CD14-positive monocyte (primary cell): ENCODE results near the gene FXYD1. TPM values are rescaled to one million over a fixed set of nuclear protein-coding genes. Genes with fewer than 3 reads are reported as not detected.

ENCODE experiments used
- DNase-seq, 3 donors: peaks; one replicate each; pipeline ENCODE4 v3.0.0-alpha.2; 2011 to 2022
- H2AFZ ChIP-seq: 2 replicates; pipeline ENCODE4 v1.6.0; 2012; ENCODE audit warnings: mild to moderate bottlenecking, low read depth, low read length, inconsistent platforms; ENCODE audit not compliant: insufficient read depth, poor library complexity, severe bottlenecking
- H3K27ac ChIP-seq, 2 donors: 1 replicate in 1 of 2; 2 replicates in 1 of 2; pipeline ENCODE4 v1.5.1; 2012 to 2013; ENCODE audit warnings: low read length in 2 of 2, control low read depth in 1 of 2, inconsistent platforms in 1 of 2, low read depth in 1 of 2, mild to moderate bottlenecking in 1 of 2
- H3K27me3 ChIP-seq, 2 donors: one replicate each; pipeline versions ENCODE4 v1.6.0 to v1.6.1; 2011 to 2013; ENCODE audit warnings: low read length in 2 of 2; ENCODE audit not compliant: control insufficient read depth in 2 of 2, insufficient read depth in 2 of 2
- H3K36me3 ChIP-seq, 2 donors: replicated peaks in 1 of 2; 1 replicate in 1 of 2; 2 replicates in 1 of 2; pipeline versions ENCODE4 v1.5.1 to v1.6.1; 2012 to 2013; ENCODE audit warnings: low read length in 2 of 2, control low read depth in 1 of 2, inconsistent platforms in 1 of 2, mild to moderate bottlenecking in 1 of 2; ENCODE audit not compliant: insufficient read depth in 2 of 2, control insufficient read depth in 1 of 2
- H3K4me1 ChIP-seq, 2 donors: 1 replicate in 1 of 2; 2 replicates in 1 of 2; pipeline versions ENCODE4 v1.5.1 to v1.6.1; 2012 to 2013; ENCODE audit warnings: low read length in 2 of 2, control low read depth in 1 of 2, inconsistent platforms in 1 of 2, mild to moderate bottlenecking in 1 of 2, moderate library complexity in 1 of 2; ENCODE audit not compliant: insufficient read depth in 2 of 2, control insufficient read depth in 1 of 2
- H3K4me2 ChIP-seq: replicated peaks from 2 replicates; pipeline ENCODE3; 2012; ENCODE audit warnings: low read length, moderate library complexity, mild to moderate bottlenecking; ENCODE audit not compliant: poor library complexity, severe bottlenecking; ENCODE audit errors: extremely low read depth
- H3K4me3 ChIP-seq, 3 experiments: fragments of 200-600 bp in 1 of 3; sonication (generic) in 1 of 3; replicated peaks in 1 of 3; 1 replicate in 2 of 3; 2 replicates in 1 of 3; pipeline ENCODE4 v1.5.1; 2011 to 2013; ENCODE audit warnings: low read length in 3 of 3, mild to moderate bottlenecking in 3 of 3, control low read depth in 2 of 3, low read depth in 2 of 3, inconsistent platforms in 1 of 3, moderate library complexity in 1 of 3
- H3K79me2 ChIP-seq: 2 replicates; pipeline ENCODE4 v1.6.0; 2012; ENCODE audit warnings: mild to moderate bottlenecking, control low read depth, inconsistent platforms, low read length, moderate library complexity; ENCODE audit not compliant: insufficient read depth
- H3K9ac ChIP-seq: 2 replicates; pipeline ENCODE4 v1.6.0; 2017; ENCODE audit warnings: low read length, mild to moderate bottlenecking; ENCODE audit not compliant: insufficient read depth, poor library complexity, severe bottlenecking
- H3K9me3 ChIP-seq, 2 donors: replicated peaks in 1 of 2; 1 replicate in 1 of 2; 2 replicates in 1 of 2; pipeline versions ENCODE4 v1.5.1 to v1.6.1; 2012 to 2013; ENCODE audit warnings: low read length in 2 of 2, control low read depth in 1 of 2; ENCODE audit not compliant: control insufficient read depth in 1 of 2, insufficient read depth in 1 of 2
- H4K20me1 ChIP-seq: 2 replicates; pipeline ENCODE4 v1.6.0; 2012; ENCODE audit warnings: mild to moderate bottlenecking, low read length, control low read depth, moderate library complexity; ENCODE audit not compliant: insufficient read depth
- H3K27ac Mint-ChIP-seq, 7 donors: one replicate each; pipeline ENCODE4 v1.8.0; 2020; ENCODE audit warnings: mild to moderate bottlenecking in 7 of 7, mixed read lengths in 7 of 7, moderate library complexity in 6 of 7, inconsistent platforms in 2 of 7
- H3K27me3 Mint-ChIP-seq, 3 donors: one replicate each; pipeline ENCODE4 v1.8.0; 2021 to 2022; ENCODE audit warnings: low read depth in 3 of 3, mild to moderate bottlenecking in 3 of 3, mixed read lengths in 3 of 3, moderate library complexity in 3 of 3, inconsistent platforms in 1 of 3
- H3K36me3 Mint-ChIP-seq, 2 donors: one replicate each; pipeline ENCODE4 v1.8.0; 2020; ENCODE audit warnings: mixed read lengths in 2 of 2, inconsistent platforms in 1 of 2, mild to moderate bottlenecking in 1 of 2
- H3K4me1 Mint-ChIP-seq: one replicate; pipeline ENCODE4 v1.8.0; 2020; ENCODE audit warnings: mild to moderate bottlenecking, mixed read lengths
- H3K4me3 Mint-ChIP-seq, 2 donors: one replicate each; pipeline ENCODE4 v1.8.0; 2020; ENCODE audit warnings: mild to moderate bottlenecking in 2 of 2, mixed read lengths in 2 of 2, moderate library complexity in 1 of 2
- H3K9me3 Mint-ChIP-seq, 7 donors: one replicate each; pipeline ENCODE4 v1.8.0; 2020 to 2022; ENCODE audit warnings: mixed read lengths in 7 of 7, mild to moderate bottlenecking in 6 of 7, moderate library complexity in 6 of 7, inconsistent platforms in 2 of 7
- WGBS: methylation state at CpG from one replicate; pipeline ENCODE4 v1.1.5; 2013; ENCODE audit warnings: missing lambda C conversion rate; ENCODE audit not compliant: insufficient coverage; 5-methylcytosine and 5-hydroxymethylcytosine counted together
- intact Hi-C, 2 donors: fragments of 100-400 bp; cut with micrococcal nuclease; formaldehyde crosslinking; loops; one replicate each; pipeline versions ENCODE4 v1.15.0 to v1.15.1; 2023
- polyA plus RNA-seq, 3 donors: library from polyadenylated mRNA; depleted of rRNA in 1 of 3; unstranded in 2 of 3; stranded (reverse) in 1 of 3; fragments of 300-500 nt in 2 of 3; fragments of >200 nt in 1 of 3; fragmentation: Illumina TruSeq in 2 of 3; gene quantifications; 1 replicate in 2 of 3; 2 replicates in 1 of 3; pipeline ENCODE4 v1.2.3, GENCODE V29; 2012 to 2021
- TF ChIP-seq, protein P1 (sequence below): fragments of 200-600 bp; IDR thresholded peaks from one replicate; pipeline ENCODE4 v1.8.0; 2022; ENCODE audit warnings: antibody characterized with exemption, mild to moderate bottlenecking

The FXYD1 gene
- polyA plus RNA-seq, 3 donors, result 0.25 to 0.74 TPM; not detected in 1

DNA sequence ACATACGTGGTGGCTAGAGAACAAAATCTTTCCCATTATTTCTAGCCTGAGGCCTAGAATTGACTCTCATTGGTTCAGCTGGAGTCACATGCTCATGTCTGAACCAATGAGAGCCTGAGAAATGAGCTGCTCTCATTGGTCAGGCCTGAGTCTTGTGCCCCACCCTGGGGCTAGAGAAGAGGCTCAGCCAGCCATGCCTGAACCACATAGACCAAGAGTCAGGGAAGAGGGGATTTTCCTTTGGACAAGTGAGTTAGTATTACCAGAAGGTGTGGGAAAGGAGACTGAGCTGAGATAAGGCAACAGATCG, 22.8 kb downstream of the FXYD1 start:
- H3K9ac ChIP-seq, result no peak overlapping the region
- H3K4me2 ChIP-seq, result no peak overlapping the region
- Mint-ChIP-seq H3K4me1 (peaks cover 15% of the 10 kb centered on the region), H3K9me3 (peaks cover 23 to 37% (median 30%) of the 10 kb centered on the region in 7 donors), H3K4me3 (no peak overlapping the region), H3K36me3 (peaks cover 95 to 100% of the 10 kb centered on the region in 2 donors), H3K27ac (peak overlapping the region in 3 of 7 donors; percentile 21 to 76 (median 55)), H3K27me3 (peaks cover 0 to 2% (median 0%) of the 10 kb centered on the region in 3 donors)
- H3K4me3 ChIP-seq, result no peak overlapping the region
- H3K36me3 ChIP-seq, result peaks cover 95 to 100% of the 10 kb centered on the region in 2 donors
- DNase-seq, result no peak
- no peak overlapping the region for H3K27ac ChIP-seq
- TF ChIP-seq, protein P1, sequence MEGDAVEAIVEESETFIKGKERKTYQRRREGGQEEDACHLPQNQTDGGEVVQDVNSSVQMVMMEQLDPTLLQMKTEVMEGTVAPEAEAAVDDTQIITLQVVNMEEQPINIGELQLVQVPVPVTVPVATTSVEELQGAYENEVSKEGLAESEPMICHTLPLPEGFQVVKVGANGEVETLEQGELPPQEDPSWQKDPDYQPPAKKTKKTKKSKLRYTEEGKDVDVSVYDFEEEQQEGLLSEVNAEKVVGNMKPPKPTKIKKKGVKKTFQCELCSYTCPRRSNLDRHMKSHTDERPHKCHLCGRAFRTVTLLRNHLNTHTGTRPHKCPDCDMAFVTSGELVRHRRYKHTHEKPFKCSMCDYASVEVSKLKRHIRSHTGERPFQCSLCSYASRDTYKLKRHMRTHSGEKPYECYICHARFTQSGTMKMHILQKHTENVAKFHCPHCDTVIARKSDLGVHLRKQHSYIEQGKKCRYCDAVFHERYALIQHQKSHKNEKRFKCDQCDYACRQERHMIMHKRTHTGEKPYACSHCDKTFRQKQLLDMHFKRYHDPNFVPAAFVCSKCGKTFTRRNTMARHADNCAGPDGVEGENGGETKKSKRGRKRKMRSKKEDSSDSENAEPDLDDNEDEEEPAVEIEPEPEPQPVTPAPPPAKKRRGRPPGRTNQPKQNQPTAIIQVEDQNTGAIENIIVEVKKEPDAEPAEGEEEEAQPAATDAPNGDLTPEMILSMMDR, result no peak
- no peak overlapping the region for H2AFZ ChIP-seq
- 91% methylated on average over 1 of the region's 2 CpGs for WGBS
- H3K4me1 ChIP-seq, result peaks cover 4 to 9% of the 10 kb centered on the region in 2 donors
- H3K79me2 ChIP-seq, result peaks cover 87% of the 10 kb centered on the region
- H4K20me1 ChIP-seq, result peaks cover 68% of the 10 kb centered on the region
- intact Hi-C loops, result no loop called here
- no peaks in the 10 kb centered on the region for H3K27me3 ChIP-seq
- H3K9me3 ChIP-seq, result peaks cover 35 to 37% of the 10 kb centered on the region in 2 donors

- intact Hi-C loops, result no loop called here
- H2AFZ ChIP-seq, result no peak overlapping the region
- H3K27ac Mint-ChIP-seq, result peak overlapping the region in 3 of 7 donors; percentile 15 to 74 (median 50)
- no peak for DNase-seq
- H3K27me3 ChIP-seq, result no peaks in the 10 kb centered on the region
- peaks cover 64% of the 10 kb centered on the region for H4K20me1 ChIP-seq
- no peak overlapping the region for H3K4me3 ChIP-seq
- no peak overlapping the region for H3K9ac ChIP-seq
- WGBS, result 98% methylated on average over 3 of the region's 6 CpGs
- no peak overlapping the region for H3K4me2 ChIP-seq
- H3K9me3 Mint-ChIP-seq, result peaks cover 26 to 39% (median 32%) of the 10 kb centered on the region in 7 donors
- peaks cover 74% of the 10 kb centered on the region for H3K79me2 ChIP-seq
- H3K4me3 Mint-ChIP-seq, result no peak overlapping the region
- peaks cover 91 to 96% of the 10 kb centered on the region in 2 donors for H3K36me3 ChIP-seq
- peak overlapping the region in 1 of 2 donors; percentile 12 for H3K27ac ChIP-seq
- no peaks in the 10 kb centered on the region for H3K27me3 Mint-ChIP-seq
- TF ChIP-seq, protein P1, result no peak
- peaks cover 95 to 98% of the 10 kb centered on the region in 2 donors for H3K36me3 Mint-ChIP-seq
- H3K4me1 Mint-ChIP-seq, result peaks cover 22% of the 10 kb centered on the region
- peaks cover 15 to 18% of the 10 kb centered on the region in 2 donors for H3K4me1 ChIP-seq
- peaks cover 35 to 40% of the 10 kb centered on the region in 2 donors for H3K9me3 ChIP-seq
These were observed 24.1 kb downstream of the FXYD1 start for GRCh38 chr19:35162471-35163326.
